HG03342 (cell line): ENCODE data around the gene PNMA8A.
"Not testable (repeated sequence)": the region's sequence is repeated elsewhere in the genome, so short reads cannot be mapped to it uniquely, and the experiment has no call there.

Source experiments
- ATAC-seq: cut with Tn5 transposase; IDR thresholded peaks from one replicate; pipeline ENCODE4 v1.9.1; 2021; ENCODE audit warnings: mild to moderate bottlenecking, moderate library complexity; ENCODE audit not compliant: unreplicated experiment

PNMA8A gene

GRCh38 chr19:46466536-46467196 lies 4.7 kb downstream of the PNMA8A start:
- no peak for ATAC-seq

GRCh38 chr19:46463516-46463915 lies 7.8 kb downstream of the PNMA8A start:
- ATAC-seq: no peak

GRCh38 chr19:46461537-46461936 lies 9.8 kb downstream of the PNMA8A start:
- ATAC-seq: no peak

GRCh38 chr19:46460981-46461380 lies 10.4 kb downstream of the PNMA8A start:
- no peak for ATAC-seq

- ATAC-seq: no peak
Measured at GRCh38 chr19:46460055-46460454, 11.3 kb downstream of the PNMA8A start.

GRCh38 chr19:46456930-46457329 lies 14.4 kb downstream of the PNMA8A start:
- ATAC-seq: no peak

- no peak for ATAC-seq
Measured at GRCh38 chr19:46454244-46454643, 17.1 kb downstream of the PNMA8A start.

GRCh38 chr19:46453661-46454060 lies 17.7 kb downstream of the PNMA8A start:
- ATAC-seq: no peak

GRCh38 chr19:46452186-46452585 lies 19.2 kb downstream of the PNMA8A start:
- no peak for ATAC-seq

- ATAC-seq: no peak
Measured at GRCh38 chr19:46451352-46451751, 20.0 kb downstream of the PNMA8A start.

- no peak for ATAC-seq
Measured at GRCh38 chr19:46450737-46451136, 20.6 kb downstream of the PNMA8A start.

- no peak for ATAC-seq
Measured at GRCh38 chr19:46449228-46449627, 22.1 kb downstream of the PNMA8A start.

GRCh38 chr19:46448601-46449000 lies 22.8 kb downstream of the PNMA8A start:
- no peak for ATAC-seq

GRCh38 chr19:46447824-46448223 lies 23.5 kb downstream of the PNMA8A start:
- ATAC-seq: no peak

- ATAC-seq: no peak
Measured at GRCh38 chr19:46447006-46447405, 24.4 kb downstream of the PNMA8A start.

- no peak for ATAC-seq
Measured at GRCh38 chr19:46446021-46446420, 25.3 kb downstream of the PNMA8A start.

- no peak for ATAC-seq
Measured at GRCh38 chr19:46442808-46443450, 28.4 kb downstream of the PNMA8A start.

- ATAC-seq: no peak
Measured at GRCh38 chr19:46441866-46442265, 29.5 kb downstream of the PNMA8A start.

- ATAC-seq: not testable (repeated sequence)
Measured at GRCh38 chr19:46435689-46436088, 35.7 kb downstream of the PNMA8A start.

- ATAC-seq: no peak
Measured at GRCh38 chr19:46435009-46435408, 36.4 kb downstream of the PNMA8A start.

GRCh38 chr19:46433470-46433869 lies 37.9 kb downstream of the PNMA8A start:
- ATAC-seq: not testable (repeated sequence)

- no peak for ATAC-seq
Measured at GRCh38 chr19:46431824-46432223, 39.5 kb downstream of the PNMA8A start.

GRCh38 chr19:46429999-46430398 lies 41.4 kb downstream of the PNMA8A start:
- no peak for ATAC-seq
